Measurements from ENCODE around the gene PIK3IP1. TPM values are rescaled to one million over a fixed set of nuclear protein-coding genes. Genes with fewer than 3 reads are reported as not detected.

PIK3IP1 gene
- polyA plus RNA-seq, 4 donors: 3.1 to 16.4 (median 10.3) TPM

DNA sequence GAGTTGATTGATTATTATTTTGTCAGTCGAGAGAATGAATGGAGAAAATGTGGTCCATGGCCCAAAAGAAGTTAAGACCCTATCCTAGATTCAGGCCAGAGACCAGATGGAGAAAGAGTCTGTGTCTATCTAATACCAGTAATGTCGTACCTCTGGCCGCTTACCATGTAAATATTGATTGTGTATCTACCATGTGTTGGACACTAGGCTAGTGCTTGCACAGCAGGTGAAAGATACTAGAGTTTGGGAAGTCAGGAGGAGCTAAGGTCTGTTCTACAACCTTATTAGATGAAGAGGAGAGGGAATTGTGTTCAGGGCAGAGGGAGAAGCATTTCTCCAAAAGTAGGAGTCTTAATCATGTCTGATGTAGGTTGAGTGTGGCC lies 31.8 kb downstream of the PIK3IP1 start:
- Histone ChIP-seq H3K36me3 (ENCODE audit: control insufficient read depth in 3 of 3, insufficient read depth in 2 of 3, low read depth in 1 of 3, low read length in 3 of 3) (peaks cover 13 to 69% (median 14%) of the 10 kb centered on the region in 3 donors), H3K9me3 (ENCODE audit: control insufficient read depth in 2 of 2, insufficient read depth in 1 of 2, low read depth in 1 of 2, low read length in 1 of 2) (no peaks in the 10 kb centered on the region), H3K4me1 (ENCODE audit: control insufficient read depth in 3 of 3, insufficient read depth in 2 of 3, low read depth in 1 of 3, low read length in 2 of 3) (peaks cover 0 to 5% (median 0%) of the 10 kb centered on the region in 3 donors), H3K27me3 (ENCODE audit: control insufficient read depth in 3 of 3, insufficient read depth in 3 of 3, low read length in 3 of 3) (no peaks in the 10 kb centered on the region), H3K27ac (ENCODE audit: low read depth in 1 of 3, low read length in 2 of 3) (no peak overlapping the region), H3K4me3 (ENCODE audit: low read depth in 1 of 3, low read length in 3 of 3) (no peak overlapping the region)
- 90 to 93% (median 92%) methylated on average over 3 of the region's 3 CpGs for WGBS, 3 donors
- no peak for FAIRE-seq
- no peak for DNase-seq

DNA sequence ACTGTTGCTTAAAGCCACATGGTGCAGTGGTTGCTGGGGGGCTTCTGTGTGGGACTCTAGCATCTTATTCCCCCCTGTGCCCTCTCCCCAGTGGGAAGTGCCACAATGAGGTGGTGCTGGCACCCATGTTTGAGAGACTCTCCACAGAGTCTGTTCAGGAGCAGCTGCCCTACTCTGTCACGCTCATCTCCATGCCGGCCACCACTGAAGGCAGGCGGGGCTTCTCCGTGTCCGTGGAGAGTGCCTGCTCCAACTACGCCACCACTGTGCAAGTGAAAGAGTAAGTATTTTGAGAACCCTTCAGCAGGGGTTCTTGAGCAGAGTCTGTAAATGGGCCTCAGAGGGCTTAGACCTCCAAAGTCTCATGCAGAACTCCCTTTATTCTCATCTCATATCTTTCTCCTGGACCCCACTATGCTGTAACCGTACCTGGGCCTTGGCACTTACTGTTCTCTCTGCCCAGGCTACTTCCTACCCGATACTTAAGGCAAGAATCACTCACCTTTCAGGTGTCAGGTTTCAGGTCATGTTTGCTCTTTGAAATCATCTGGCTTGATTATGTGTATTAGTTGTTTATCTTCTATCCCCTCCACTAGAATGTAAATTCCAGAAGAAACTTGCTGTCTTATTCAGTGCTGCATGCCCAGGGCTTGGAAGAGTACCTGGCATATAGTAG lies 32.4 kb downstream of the PIK3IP1 start:
- H3K36me3 ChIP-seq (ENCODE audit: control insufficient read depth in 3 of 3, insufficient read depth in 2 of 3, low read depth in 1 of 3, low read length in 3 of 3): peaks cover 13 to 66% (median 14%) of the 10 kb centered on the region in 3 donors
- no peaks in the 10 kb centered on the region for H3K27me3 ChIP-seq (ENCODE audit: control insufficient read depth in 3 of 3, insufficient read depth in 3 of 3, low read length in 3 of 3)
- peaks cover 0 to 5% (median 0%) of the 10 kb centered on the region in 3 donors for H3K4me1 ChIP-seq (ENCODE audit: control insufficient read depth in 3 of 3, insufficient read depth in 2 of 3, low read depth in 1 of 3, low read length in 2 of 3)
- no peak overlapping the region for H3K4me3 ChIP-seq (ENCODE audit: low read depth in 1 of 3, low read length in 3 of 3)
- no peaks in the 10 kb centered on the region for H3K9me3 ChIP-seq (ENCODE audit: control insufficient read depth in 2 of 2, insufficient read depth in 1 of 2, low read depth in 1 of 2, low read length in 1 of 2)
- no peak for DNase-seq
- H3K27ac ChIP-seq (ENCODE audit: low read depth in 1 of 3, low read length in 2 of 3): no peak overlapping the region
- WGBS, 3 donors: 88 to 92% (median 90%) methylated on average over 8 of the region's 8 CpGs
- FAIRE-seq: no peak

DNA sequence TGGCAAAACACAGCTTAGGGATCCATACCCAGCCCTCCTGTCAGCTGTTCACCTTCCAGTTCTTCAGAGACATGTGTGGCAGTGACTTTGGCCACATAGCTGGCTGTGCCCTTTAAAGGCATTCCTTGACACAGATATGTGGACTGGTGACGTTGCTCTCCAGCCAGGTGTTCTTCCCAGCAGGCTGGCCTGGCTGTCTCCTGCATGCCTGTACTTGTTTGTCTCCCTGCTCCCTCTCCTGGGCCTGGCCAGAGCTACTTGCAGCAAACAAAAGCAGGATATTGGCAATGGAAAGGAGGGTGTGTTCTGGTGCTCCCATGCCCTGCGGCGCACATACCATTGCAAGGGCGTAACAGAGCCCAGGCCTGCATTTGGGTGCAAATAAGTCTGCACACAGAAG lies 38.3 kb downstream of the PIK3IP1 start:
- WGBS, 3 donors: 14 to 54% (median 40%) methylated on average over 4 of the region's 4 CpGs
- Histone ChIP-seq H3K9me3 (ENCODE audit: control insufficient read depth in 2 of 2, insufficient read depth in 1 of 2, low read depth in 1 of 2, low read length in 1 of 2) (no peaks in the 10 kb centered on the region), H3K4me1 (ENCODE audit: control insufficient read depth in 3 of 3, insufficient read depth in 2 of 3, low read depth in 1 of 3, low read length in 2 of 3) (peaks cover 13 to 50% (median 13%) of the 10 kb centered on the region in 3 donors), H3K27me3 (ENCODE audit: control insufficient read depth in 3 of 3, insufficient read depth in 3 of 3, low read length in 3 of 3) (no peaks in the 10 kb centered on the region), H3K4me3 (ENCODE audit: low read depth in 1 of 3, low read length in 3 of 3) (no peak overlapping the region), H3K36me3 (ENCODE audit: control insufficient read depth in 3 of 3, insufficient read depth in 2 of 3, low read depth in 1 of 3, low read length in 3 of 3) (peaks cover 1 to 41% (median 7%) of the 10 kb centered on the region in 3 donors), H3K27ac (ENCODE audit: low read depth in 1 of 3, low read length in 2 of 3) (peak overlapping the region in 2 of 3 donors; percentile 32 to 52)
- peak; percentile 60 to 89 for DNase-seq
- FAIRE-seq: no peak

DNA sequence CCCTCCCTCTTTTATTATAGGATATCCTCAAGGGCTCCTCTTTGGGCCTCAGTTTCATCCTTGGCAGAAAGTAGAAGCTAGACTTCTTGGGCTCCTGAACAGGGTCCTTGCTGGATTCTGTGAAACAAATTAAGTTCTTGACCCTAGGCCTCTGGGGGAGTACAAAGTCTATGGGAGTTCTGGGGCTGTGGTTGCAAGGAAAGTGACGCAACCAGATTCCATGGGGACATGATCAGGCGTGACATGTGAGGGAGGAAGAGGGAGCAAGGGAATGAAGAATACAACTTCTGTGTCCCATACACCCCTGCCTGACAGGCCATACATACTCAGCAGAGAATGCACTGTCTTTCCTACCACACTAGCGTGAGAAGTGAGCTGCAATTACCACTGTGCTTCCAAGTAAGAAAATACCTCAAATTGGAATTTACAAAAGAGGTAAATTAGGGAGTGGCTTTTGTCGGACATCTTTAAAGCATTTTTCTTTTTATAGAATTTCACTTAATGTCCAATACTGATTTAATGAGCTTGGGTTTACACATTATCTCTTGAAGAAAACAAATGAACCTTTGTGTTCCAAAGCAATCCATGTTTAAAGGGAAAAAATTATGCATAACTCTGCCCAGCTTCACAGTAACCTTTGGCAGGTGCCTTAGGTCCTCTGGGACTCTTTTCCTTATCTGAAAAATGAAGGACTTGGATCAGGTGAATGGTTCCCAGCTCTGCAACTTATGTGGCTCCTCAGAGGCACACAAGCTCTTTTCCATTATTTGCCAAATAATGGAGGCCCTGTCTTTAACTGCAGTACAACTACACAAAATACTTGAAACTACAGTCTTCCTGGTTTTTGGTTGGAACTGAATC lies 41.3 kb downstream of the PIK3IP1 start:
- WGBS, 3 donors: 22 to 59% (median 31%) methylated on average over 4 of the region's 4 CpGs
- H3K4me3 ChIP-seq (ENCODE audit: low read depth in 1 of 3, low read length in 3 of 3): peak overlapping the region in 1 of 3 donors; percentile 45
- DNase-seq (peak; percentile 91 to 92), FAIRE-seq (no peak)
- peak overlapping the region; percentile 78 to 98 (median 83) for H3K27ac ChIP-seq (ENCODE audit: low read depth in 1 of 3, low read length in 2 of 3)
- H3K36me3 ChIP-seq (ENCODE audit: control insufficient read depth in 3 of 3, insufficient read depth in 2 of 3, low read depth in 1 of 3, low read length in 3 of 3): peaks cover 0 to 41% (median 3%) of the 10 kb centered on the region in 3 donors
- H3K4me1 ChIP-seq (ENCODE audit: control insufficient read depth in 3 of 3, insufficient read depth in 2 of 3, low read depth in 1 of 3, low read length in 2 of 3): peaks cover 13 to 64% (median 17%) of the 10 kb centered on the region in 3 donors
- H3K9me3 ChIP-seq (ENCODE audit: control insufficient read depth in 2 of 2, insufficient read depth in 1 of 2, low read depth in 1 of 2, low read length in 1 of 2): no peaks in the 10 kb centered on the region
- no peaks in the 10 kb centered on the region for H3K27me3 ChIP-seq (ENCODE audit: control insufficient read depth in 3 of 3, insufficient read depth in 3 of 3, low read length in 3 of 3)

DNA sequence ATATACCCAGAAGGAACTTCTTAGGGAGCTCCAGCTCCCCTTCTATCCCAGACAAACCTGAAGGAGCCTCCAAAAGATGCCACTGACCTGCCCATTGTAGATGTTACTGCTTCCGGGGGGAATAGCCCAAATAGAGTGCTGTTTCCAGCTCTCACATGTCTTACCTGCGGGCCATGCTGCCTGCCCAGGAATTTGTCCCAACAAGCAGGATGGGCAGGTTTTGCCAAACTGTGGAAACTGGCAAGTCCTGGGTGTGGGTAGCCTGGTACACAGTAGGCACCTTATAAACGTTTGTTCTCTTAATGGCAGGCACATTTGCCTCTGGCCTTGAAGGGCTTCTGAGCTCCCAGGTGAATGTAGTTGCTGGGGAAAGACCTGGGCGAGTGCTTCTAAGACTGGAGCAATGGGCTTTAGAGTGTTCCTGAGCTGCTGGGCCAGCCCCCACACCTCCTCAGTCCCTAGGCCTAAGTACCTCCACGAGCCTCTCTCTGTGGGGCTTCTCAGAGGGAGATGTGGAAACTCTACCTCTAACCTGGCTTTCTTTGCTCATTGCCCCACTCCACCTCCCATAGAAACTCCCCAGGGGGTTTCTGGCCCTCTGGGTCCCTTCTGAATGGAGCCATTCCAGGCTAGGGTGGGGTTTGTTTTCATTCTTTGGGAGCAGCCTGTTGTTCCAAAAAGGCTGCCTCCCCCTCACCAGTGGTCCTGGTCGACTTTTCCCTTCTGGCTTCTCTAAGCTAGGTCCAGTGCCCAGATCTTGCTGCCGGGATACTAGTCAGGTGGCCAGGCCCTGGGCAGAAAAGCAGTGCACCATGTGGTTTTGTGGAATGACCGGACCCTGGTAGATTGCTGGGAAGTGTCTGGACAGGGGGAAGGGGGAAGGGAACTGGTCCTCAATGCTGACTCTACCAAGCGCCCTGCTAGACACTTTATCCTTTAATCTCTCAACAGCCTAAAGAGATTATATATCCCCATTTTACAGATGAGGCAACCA lies 43.0 kb downstream of the PIK3IP1 start:
- Histone ChIP-seq H3K27me3 (ENCODE audit: control insufficient read depth in 3 of 3, insufficient read depth in 3 of 3, low read length in 3 of 3) (no peaks in the 10 kb centered on the region), H3K36me3 (ENCODE audit: control insufficient read depth in 3 of 3, insufficient read depth in 2 of 3, low read depth in 1 of 3, low read length in 3 of 3) (peaks cover 0 to 37% (median 3%) of the 10 kb centered on the region in 3 donors), H3K9me3 (ENCODE audit: control insufficient read depth in 2 of 2, insufficient read depth in 1 of 2, low read depth in 1 of 2, low read length in 1 of 2) (no peaks in the 10 kb centered on the region), H3K27ac (ENCODE audit: low read depth in 1 of 3, low read length in 2 of 3) (peak overlapping the region in 2 of 3 donors; percentile 71 to 98), H3K4me1 (ENCODE audit: control insufficient read depth in 3 of 3, insufficient read depth in 2 of 3, low read depth in 1 of 3, low read length in 2 of 3) (peaks cover 13 to 63% (median 17%) of the 10 kb centered on the region in 3 donors), H3K4me3 (ENCODE audit: low read depth in 1 of 3, low read length in 3 of 3) (peak overlapping the region in 1 of 3 donors; percentile 45)
- no peak for DNase-seq
- no peak for FAIRE-seq
- whole genome bisulfite sequencing, 3 donors: 62 to 75% (median 62%) methylated on average over 9 of the region's 9 CpGs

DNA sequence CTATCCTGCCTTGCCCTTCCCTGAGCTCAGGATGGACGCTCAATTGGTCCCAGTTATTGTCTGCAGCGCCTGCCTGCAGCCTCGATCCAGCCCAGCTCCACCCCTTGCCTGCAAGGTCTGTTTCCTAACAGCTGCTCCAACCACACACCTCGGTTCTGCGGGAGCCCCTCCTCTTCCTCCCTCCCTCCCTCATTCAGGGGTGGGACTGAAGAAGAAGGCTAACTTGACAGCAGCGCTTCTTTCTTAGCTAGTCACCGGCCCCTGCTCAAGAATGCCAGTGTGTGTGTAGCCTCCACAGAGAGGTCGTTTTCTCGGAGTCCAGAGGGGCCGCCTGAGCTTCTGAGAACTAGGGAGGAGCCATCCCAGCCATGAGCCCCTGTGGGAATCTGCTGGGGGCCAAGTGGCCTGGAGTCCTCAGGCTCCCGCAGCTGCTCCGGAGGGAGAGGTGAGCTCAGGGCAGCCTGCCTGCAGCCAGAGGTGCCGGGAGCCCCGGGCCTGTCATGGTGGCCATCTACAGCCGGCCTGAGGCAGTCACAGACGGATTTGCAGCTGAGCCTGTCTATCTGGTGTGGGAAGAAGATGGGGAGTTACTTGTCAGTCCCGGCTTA lies 44.0 kb downstream of the PIK3IP1 start:
- H3K4me3 ChIP-seq (ENCODE audit: low read depth in 1 of 3, low read length in 3 of 3): peak overlapping the region in 1 of 3 donors; percentile 45
- peak overlapping the region in 2 of 3 donors; percentile 15 to 98 for H3K27ac ChIP-seq (ENCODE audit: low read depth in 1 of 3, low read length in 2 of 3)
- no peaks in the 10 kb centered on the region for H3K9me3 ChIP-seq (ENCODE audit: control insufficient read depth in 2 of 2, insufficient read depth in 1 of 2, low read depth in 1 of 2, low read length in 1 of 2)
- H3K27me3 ChIP-seq (ENCODE audit: control insufficient read depth in 3 of 3, insufficient read depth in 3 of 3, low read length in 3 of 3): no peaks in the 10 kb centered on the region
- H3K4me1 ChIP-seq (ENCODE audit: control insufficient read depth in 3 of 3, insufficient read depth in 2 of 3, low read depth in 1 of 3, low read length in 2 of 3): peaks cover 18 to 61% (median 18%) of the 10 kb centered on the region in 3 donors
- peak; percentile 70 to 87 for DNase-seq
- peaks cover 0 to 42% (median 0%) of the 10 kb centered on the region in 3 donors for H3K36me3 ChIP-seq (ENCODE audit: control insufficient read depth in 3 of 3, insufficient read depth in 2 of 3, low read depth in 1 of 3, low read length in 3 of 3)
- FAIRE-seq: no peak
- 32 to 38% (median 35%) methylated on average over 17 of the region's 17 CpGs for WGBS, 3 donors

DNA sequence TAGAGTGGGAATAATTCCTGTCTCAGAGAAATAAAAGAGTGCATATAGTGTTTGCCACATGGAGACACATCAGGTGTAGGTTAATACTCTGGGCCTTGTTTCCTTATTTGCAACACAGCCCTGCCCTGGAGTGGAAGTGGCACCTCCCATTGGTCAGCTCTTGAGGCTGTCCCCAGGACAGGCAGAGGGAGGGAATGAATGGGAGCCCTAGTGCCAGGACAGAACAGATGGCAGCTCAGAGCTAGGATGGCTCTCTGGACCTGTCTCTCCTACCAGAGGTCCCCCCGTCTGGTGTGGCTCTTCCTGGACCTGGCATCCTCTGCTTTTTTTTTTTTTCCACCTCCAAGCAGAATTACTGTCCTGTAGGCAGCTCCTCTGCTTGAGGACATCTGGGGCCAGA lies 44.6 kb downstream of the PIK3IP1 start:
- no peaks in the 10 kb centered on the region for H3K9me3 ChIP-seq (ENCODE audit: control insufficient read depth in 2 of 2, insufficient read depth in 1 of 2, low read depth in 1 of 2, low read length in 1 of 2)
- peaks cover 0 to 42% (median 0%) of the 10 kb centered on the region in 3 donors for H3K36me3 ChIP-seq (ENCODE audit: control insufficient read depth in 3 of 3, insufficient read depth in 2 of 3, low read depth in 1 of 3, low read length in 3 of 3)
- 56 to 90% (median 58%) methylated on average over 1 of the region's 1 CpG for WGBS, 3 donors
- H3K4me1 ChIP-seq (ENCODE audit: control insufficient read depth in 3 of 3, insufficient read depth in 2 of 3, low read depth in 1 of 3, low read length in 2 of 3): peaks cover 16 to 60% (median 18%) of the 10 kb centered on the region in 3 donors
- DNase-seq (peak in 1 of 2 donors; percentile 44), FAIRE-seq (no peak)
- peak overlapping the region in 2 of 3 donors; percentile 15 to 26 for H3K27ac ChIP-seq (ENCODE audit: low read depth in 1 of 3, low read length in 2 of 3)
- H3K27me3 ChIP-seq (ENCODE audit: control insufficient read depth in 3 of 3, insufficient read depth in 3 of 3, low read length in 3 of 3): no peaks in the 10 kb centered on the region
- peak overlapping the region in 1 of 3 donors; percentile 45 for H3K4me3 ChIP-seq (ENCODE audit: low read depth in 1 of 3, low read length in 3 of 3)
